ENCODE measurements around the gene PAPPA2.
"Not testable (repeated sequence)": the region's sequence is repeated elsewhere in the genome, so short reads cannot be mapped to it uniquely, and the experiment has no call there.

PAPPA2 gene

GRCh38 chr1:176559878-176560277 lies 96.9 kb downstream of the PAPPA2 start:
- H3K4me3 ChIP-seq (ENCODE audit: low read depth, low read length, poor library complexity, severe bottlenecking) = no peak overlapping the region
- H3K9me3 ChIP-seq (ENCODE audit: low read length) = no peaks in the 10 kb centered on the region
- no peak overlapping the region for H2AFZ ChIP-seq (ENCODE audit: low read length)

GRCh38 chr1:176560681-176561080 lies 97.7 kb downstream of the PAPPA2 start:
- H3K27ac ChIP-seq (ENCODE audit: low read depth, low read length, poor library complexity, severe bottlenecking) = no peak overlapping the region
- no peak overlapping the region for H3K4me2 ChIP-seq (ENCODE audit: low read length)
- no peaks in the 10 kb centered on the region for H3K36me3 ChIP-seq (ENCODE audit: insufficient read depth, low read length)
- H3K9ac ChIP-seq (ENCODE audit: low read length) = no peak overlapping the region
- no peaks in the 10 kb centered on the region for H3K4me1 ChIP-seq (ENCODE audit: insufficient read depth, low read length, severe bottlenecking)
- H3F3A ChIP-seq (ENCODE audit: insufficient read depth, low read length) = no peaks in the 10 kb centered on the region
- no peaks in the 10 kb centered on the region for H3K9me3 ChIP-seq (ENCODE audit: low read length)
- no peaks in the 10 kb centered on the region for H3K9me2 ChIP-seq (ENCODE audit: low read depth, low read length)
- H3K4me3 ChIP-seq (ENCODE audit: low read depth, low read length, poor library complexity, severe bottlenecking) = no peak overlapping the region
- TF ChIP-seq EZH2 (IDR thresholded peaks at IDR 0.05; ENCODE audit: borderline replicate concordance, low read length) (no peak), CTCF (IDR thresholded peaks at IDR 0.05; ENCODE audit: low read length) (no peak)
- no peaks in the 10 kb centered on the region for H4K20me1 ChIP-seq (ENCODE audit: insufficient read depth, low read length)
- H3K79me2 ChIP-seq (ENCODE audit: insufficient read depth, low read length) = no peaks in the 10 kb centered on the region
- no peaks in the 10 kb centered on the region for H3K27me3 ChIP-seq (ENCODE audit: insufficient read depth, low read length)
- no peak overlapping the region for H2AFZ ChIP-seq (ENCODE audit: low read length)

More at GRCh38 chr1:176559878-176560277, 96.9 kb downstream of the PAPPA2 start:
- H3K4me1 ChIP-seq (ENCODE audit: insufficient read depth, low read length, severe bottlenecking) = no peaks in the 10 kb centered on the region
- no peaks in the 10 kb centered on the region for H3K36me3 ChIP-seq (ENCODE audit: insufficient read depth, low read length)
- H3K9ac ChIP-seq (ENCODE audit: low read length) = no peak overlapping the region
- H3K27ac ChIP-seq (ENCODE audit: low read depth, low read length, poor library complexity, severe bottlenecking) = no peak overlapping the region
- no peaks in the 10 kb centered on the region for H3K79me2 ChIP-seq (ENCODE audit: insufficient read depth, low read length)
- no peaks in the 10 kb centered on the region for H3F3A ChIP-seq (ENCODE audit: insufficient read depth, low read length)
- no peaks in the 10 kb centered on the region for H3K9me2 ChIP-seq (ENCODE audit: low read depth, low read length)
- TF ChIP-seq CTCF (IDR thresholded peaks at IDR 0.05; ENCODE audit: low read length) (peak; percentile 92), EZH2 (IDR thresholded peaks at IDR 0.05; ENCODE audit: borderline replicate concordance, low read length) (no peak)
- no peaks in the 10 kb centered on the region for H4K20me1 ChIP-seq (ENCODE audit: insufficient read depth, low read length)
- H3K27me3 ChIP-seq (ENCODE audit: insufficient read depth, low read length) = no peaks in the 10 kb centered on the region; the same call in 1 of the 2 replicates
- no peak overlapping the region for H3K4me2 ChIP-seq (ENCODE audit: low read length)

- H3F3A ChIP-seq (ENCODE audit: insufficient read depth, low read length); H3K27me3 ChIP-seq (ENCODE audit: insufficient read depth, low read length); H3K36me3 ChIP-seq (ENCODE audit: insufficient read depth, low read length); H3K9ac ChIP-seq (ENCODE audit: low read length); H3K4me3 ChIP-seq (ENCODE audit: low read depth, low read length, poor library complexity, severe bottlenecking); H3K4me2 ChIP-seq (ENCODE audit: low read length); H3K4me1 ChIP-seq (ENCODE audit: insufficient read depth, low read length, severe bottlenecking); H3K9me2 ChIP-seq (ENCODE audit: low read depth, low read length); H4K20me1 ChIP-seq (ENCODE audit: insufficient read depth, low read length); H3K27ac ChIP-seq (ENCODE audit: low read depth, low read length, poor library complexity, severe bottlenecking); H3K9me3 ChIP-seq (ENCODE audit: low read length); H3K79me2 ChIP-seq (ENCODE audit: insufficient read depth, low read length); H2AFZ ChIP-seq (ENCODE audit: low read length): not testable (repeated sequence)
These were observed 98.8 kb downstream of the PAPPA2 start for GRCh38 chr1:176561761-176562160.
